ENCODE measurements around the gene SUCLG2.

SUCLG2 gene

DNA sequence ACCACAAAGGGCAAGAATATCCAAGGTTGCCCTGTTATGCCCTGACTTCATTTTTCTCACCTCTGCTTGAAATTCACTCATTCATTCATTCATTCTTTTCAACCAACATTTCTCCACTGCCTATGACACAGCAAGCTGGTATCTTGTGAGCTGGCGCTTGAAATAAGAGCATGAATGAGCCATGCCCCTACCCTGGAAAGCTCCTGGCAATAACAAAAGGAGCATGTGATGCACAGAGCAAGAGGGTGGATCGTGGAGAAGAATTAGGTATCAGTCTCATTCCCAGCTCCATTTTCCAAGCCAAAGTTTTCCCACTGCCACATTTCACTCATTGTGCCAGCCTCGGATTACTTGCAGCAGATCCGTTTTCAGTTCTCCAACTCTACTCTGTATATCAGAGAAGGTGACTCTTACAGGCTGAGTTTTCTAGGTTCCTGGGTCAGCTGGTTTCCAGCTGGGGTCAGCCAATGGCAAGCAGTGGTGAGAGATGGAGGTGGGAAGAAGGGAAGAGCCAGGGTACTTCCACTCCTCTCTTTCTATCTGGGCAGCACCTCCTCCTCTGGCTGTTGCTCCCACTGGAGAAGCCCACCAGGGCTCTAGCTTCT lies 144.8 kb downstream of the SUCLG2 start:
- DNase-seq (ENCODE audit: insufficient read length, low spot score) (no peak), FAIRE-seq (no peak)
- TF ChIP-seq POLR2A (IDR thresholded peaks at IDR 0.05; ENCODE audit: low read depth, low read length) (no peak), PAX5 (IDR thresholded peaks at IDR 0.05; ENCODE audit: insufficient read depth, low read length, severe bottlenecking) (no peak), TAF1 (IDR thresholded peaks at IDR 0.05; ENCODE audit: low read depth, low read length) (no peak), SPI1 (IDR thresholded peaks at IDR 0.05; ENCODE audit: low read depth, low read length) (no peak), POU2F2 (IDR thresholded peaks at IDR 0.05; ENCODE audit: low read depth, low read length) (no peak)

DNA sequence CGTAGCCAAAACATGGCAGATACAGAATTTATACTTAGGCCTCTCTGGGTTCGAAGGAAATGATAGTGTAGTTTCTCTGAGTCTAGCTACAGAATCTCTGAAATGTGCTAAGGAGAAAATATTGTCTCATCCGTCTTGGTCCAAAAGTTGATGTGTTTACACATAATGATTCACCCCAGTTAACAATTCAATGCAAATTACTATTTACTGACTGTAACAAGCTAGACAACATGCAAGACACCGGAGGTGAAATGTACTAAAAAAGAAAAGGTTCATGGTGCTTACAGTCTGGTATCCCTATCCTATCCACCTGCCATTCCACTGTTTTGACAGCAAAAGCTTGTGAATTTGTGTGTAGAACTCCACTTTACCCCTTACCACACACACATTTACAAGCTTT lies 146.8 kb downstream of the SUCLG2 start:
- TF ChIP-seq POU2F2 (IDR thresholded peaks at IDR 0.05; ENCODE audit: low read depth, low read length) (no peak), TAF1 (IDR thresholded peaks at IDR 0.05; ENCODE audit: low read depth, low read length) (no peak), SPI1 (IDR thresholded peaks at IDR 0.05; ENCODE audit: low read depth, low read length) (no peak), POLR2AphosphoS5 (IDR thresholded peaks at IDR 0.05; ENCODE audit: low read depth, low read length) (no peak), PAX5 (IDR thresholded peaks at IDR 0.05; ENCODE audit: insufficient read depth, low read length, severe bottlenecking) (no peak), POLR2A (IDR thresholded peaks at IDR 0.05; ENCODE audit: low read depth, low read length) (no peak)
- DNase-seq (ENCODE audit: insufficient read length, low spot score): no peak
- no peak for FAIRE-seq

DNA sequence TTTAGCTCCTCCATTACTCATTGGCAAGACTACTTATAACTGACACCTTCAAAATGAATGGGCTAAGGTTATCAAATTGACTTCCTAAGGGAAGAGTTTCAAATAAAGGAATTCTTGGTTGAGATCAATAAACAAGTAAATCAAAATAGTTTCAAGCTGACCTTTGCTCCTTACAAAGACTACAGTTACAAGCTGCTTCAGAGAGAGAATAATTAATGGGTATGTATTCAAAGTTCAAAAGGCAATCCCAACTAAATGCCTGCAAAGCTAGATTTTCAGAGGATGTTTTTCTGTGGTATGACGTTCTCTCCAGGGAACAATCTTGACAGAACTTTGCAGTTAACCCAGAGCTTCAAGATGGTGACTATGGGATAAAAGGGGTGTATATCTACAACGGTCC lies 153.7 kb downstream of the SUCLG2 start:
- DNase-seq (ENCODE audit: insufficient read length, low spot score): no peak
- no peak for TF ChIP-seq TAF1 (IDR thresholded peaks at IDR 0.05; ENCODE audit: low read depth, low read length)
- no peak for TF ChIP-seq PAX5 (IDR thresholded peaks at IDR 0.05; ENCODE audit: insufficient read depth, low read length, severe bottlenecking)
- TF ChIP-seq POU2F2 (IDR thresholded peaks at IDR 0.05; ENCODE audit: low read depth, low read length): no peak
- TF ChIP-seq POLR2A (IDR thresholded peaks at IDR 0.05; ENCODE audit: low read depth, low read length): no peak
- no peak for TF ChIP-seq POLR2AphosphoS5 (IDR thresholded peaks at IDR 0.05; ENCODE audit: low read depth, low read length)
- no peak for TF ChIP-seq SPI1 (IDR thresholded peaks at IDR 0.05; ENCODE audit: low read depth, low read length)
- FAIRE-seq: no peak

DNA sequence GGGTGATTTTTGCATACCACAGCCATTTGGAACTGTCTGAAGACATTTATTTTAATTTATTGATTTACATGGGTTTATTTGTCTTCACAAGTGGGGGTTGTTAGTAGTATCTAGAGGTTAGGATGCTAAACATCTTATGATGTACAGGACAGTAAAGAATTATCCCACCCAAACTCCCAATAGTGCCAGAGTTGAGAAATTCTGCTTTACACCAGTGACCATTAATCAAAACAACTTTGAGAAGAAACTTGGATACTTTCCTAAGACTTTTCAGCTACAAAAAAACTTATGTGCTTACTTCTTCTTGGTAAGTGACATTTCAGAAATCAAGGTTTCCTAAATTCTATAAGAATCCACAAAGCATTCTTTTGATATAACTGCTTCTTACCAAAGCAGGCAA lies 156.7 kb downstream of the SUCLG2 start:
- FAIRE-seq: no peak
- no peak for DNase-seq (ENCODE audit: insufficient read length, low spot score)
- TF ChIP-seq SPI1 (IDR thresholded peaks at IDR 0.05; ENCODE audit: low read depth, low read length): no peak
- TF ChIP-seq PAX5 (IDR thresholded peaks at IDR 0.05; ENCODE audit: insufficient read depth, low read length, severe bottlenecking): no peak
- TF ChIP-seq TAF1 (IDR thresholded peaks at IDR 0.05; ENCODE audit: low read depth, low read length): no peak
- TF ChIP-seq POLR2AphosphoS5 (IDR thresholded peaks at IDR 0.05; ENCODE audit: low read depth, low read length): no peak
- no peak for TF ChIP-seq POLR2A (IDR thresholded peaks at IDR 0.05; ENCODE audit: low read depth, low read length)
- no peak for TF ChIP-seq POU2F2 (IDR thresholded peaks at IDR 0.05; ENCODE audit: low read depth, low read length)

DNA sequence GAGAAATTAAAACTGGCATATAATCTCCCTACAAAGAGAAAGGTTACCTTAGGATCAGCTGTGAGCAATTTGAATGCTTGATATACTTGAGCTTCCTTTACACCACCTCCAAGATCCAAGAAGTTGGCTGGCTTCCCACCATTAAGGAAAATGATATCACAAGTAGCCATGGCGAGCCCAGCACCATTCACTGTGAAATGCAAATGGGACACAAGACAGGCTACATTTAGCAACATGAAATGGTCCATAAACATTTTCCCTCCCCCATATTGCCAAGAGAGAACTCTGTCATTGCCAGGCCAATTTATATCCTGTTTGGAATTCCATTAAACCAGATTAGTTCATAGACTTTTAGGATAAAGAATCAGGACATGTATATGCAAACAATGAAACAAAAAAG lies 158.7 kb downstream of the SUCLG2 start:
- TF ChIP-seq TAF1 (IDR thresholded peaks at IDR 0.05; ENCODE audit: low read depth, low read length) (no peak), SPI1 (IDR thresholded peaks at IDR 0.05; ENCODE audit: low read depth, low read length) (no peak)
- no peak for DNase-seq (ENCODE audit: insufficient read length, low spot score)
- FAIRE-seq: no peak

DNA sequence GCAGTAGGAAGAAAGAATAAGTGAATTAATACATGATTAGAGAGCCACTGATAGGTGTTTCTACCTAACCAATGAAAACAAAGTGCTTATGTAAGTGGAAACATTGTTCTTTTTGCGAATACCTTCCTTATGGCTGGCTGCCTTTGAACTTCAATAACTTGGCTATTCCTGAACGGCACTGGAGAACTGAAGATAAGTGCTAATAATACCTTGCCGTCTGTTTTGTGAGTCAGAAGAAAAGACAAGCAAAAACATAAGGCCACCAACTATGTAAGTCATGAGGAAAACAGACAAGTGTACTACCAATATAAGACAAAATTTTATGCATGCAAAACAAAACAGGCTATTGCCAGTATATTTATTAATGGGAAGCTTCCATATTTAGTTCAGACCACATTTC lies 160.6 kb downstream of the SUCLG2 start:
- no peak for FAIRE-seq
- no peak for DNase-seq (ENCODE audit: insufficient read length, low spot score)
- TF ChIP-seq POU2F2 (IDR thresholded peaks at IDR 0.05; ENCODE audit: low read depth, low read length) (no peak), SPI1 (IDR thresholded peaks at IDR 0.05; ENCODE audit: low read depth, low read length) (no peak), POLR2A (IDR thresholded peaks at IDR 0.05; ENCODE audit: low read depth, low read length) (no peak), TAF1 (IDR thresholded peaks at IDR 0.05; ENCODE audit: low read depth, low read length) (no peak), POLR2AphosphoS5 (IDR thresholded peaks at IDR 0.05; ENCODE audit: low read depth, low read length) (no peak), PAX5 (IDR thresholded peaks at IDR 0.05; ENCODE audit: insufficient read depth, low read length, severe bottlenecking) (no peak)

DNA sequence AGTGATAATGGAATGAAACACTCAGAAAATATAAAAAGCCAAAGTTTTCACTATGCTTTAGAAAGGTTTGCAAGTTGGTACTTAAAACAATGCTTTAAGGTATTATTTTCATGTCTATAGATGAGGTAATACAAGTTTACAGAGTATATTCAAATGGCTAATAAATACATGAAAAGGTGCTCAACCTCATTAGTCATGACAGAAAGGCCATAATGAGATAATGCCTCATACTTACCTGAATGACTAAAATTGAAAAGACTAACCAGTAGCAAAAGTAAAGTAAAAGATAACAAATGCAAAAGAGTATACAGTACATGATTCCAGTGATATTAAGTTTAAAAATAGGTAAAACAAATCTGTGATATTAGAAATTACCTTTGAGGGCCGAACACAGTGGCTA lies 163.8 kb downstream of the SUCLG2 start:
- TF ChIP-seq POLR2A (IDR thresholded peaks at IDR 0.05; ENCODE audit: low read depth, low read length) (no peak), PAX5 (IDR thresholded peaks at IDR 0.05; ENCODE audit: insufficient read depth, low read length, severe bottlenecking) (no peak), SPI1 (IDR thresholded peaks at IDR 0.05; ENCODE audit: low read depth, low read length) (no peak), POU2F2 (IDR thresholded peaks at IDR 0.05; ENCODE audit: low read depth, low read length) (no peak), TAF1 (IDR thresholded peaks at IDR 0.05; ENCODE audit: low read depth, low read length) (no peak), POLR2AphosphoS5 (IDR thresholded peaks at IDR 0.05; ENCODE audit: low read depth, low read length) (no peak)
- FAIRE-seq (no peak), DNase-seq (ENCODE audit: insufficient read length, low spot score) (no peak)

DNA sequence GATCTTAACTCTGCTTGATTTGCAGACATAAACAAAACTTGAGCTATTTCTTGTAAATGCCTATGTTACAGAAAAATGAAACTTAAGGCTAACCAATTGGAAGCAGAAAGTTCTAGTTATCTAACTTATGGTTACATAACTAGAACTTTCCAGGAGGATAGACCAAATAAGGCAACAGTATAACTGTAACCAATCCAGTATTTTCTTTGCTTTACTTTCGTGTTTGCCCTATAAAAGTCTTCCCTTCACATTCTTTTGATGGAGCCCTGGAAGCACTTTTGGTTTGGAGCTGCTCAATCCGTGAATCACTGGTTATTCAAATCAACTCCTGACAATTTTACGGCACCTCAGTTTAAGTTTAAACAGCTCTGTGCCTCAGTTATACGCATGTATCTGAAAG lies 164.6 kb downstream of the SUCLG2 start:
- DNase-seq (ENCODE audit: insufficient read length, low spot score): no peak
- TF ChIP-seq PAX5 (IDR thresholded peaks at IDR 0.05; ENCODE audit: insufficient read depth, low read length, severe bottlenecking) (no peak), POU2F2 (IDR thresholded peaks at IDR 0.05; ENCODE audit: low read depth, low read length) (no peak), POLR2A (IDR thresholded peaks at IDR 0.05; ENCODE audit: low read depth, low read length) (no peak), POLR2AphosphoS5 (IDR thresholded peaks at IDR 0.05; ENCODE audit: low read depth, low read length) (no peak), TAF1 (IDR thresholded peaks at IDR 0.05; ENCODE audit: low read depth, low read length) (no peak), SPI1 (IDR thresholded peaks at IDR 0.05; ENCODE audit: low read depth, low read length) (no peak)
- FAIRE-seq: no peak

DNA sequence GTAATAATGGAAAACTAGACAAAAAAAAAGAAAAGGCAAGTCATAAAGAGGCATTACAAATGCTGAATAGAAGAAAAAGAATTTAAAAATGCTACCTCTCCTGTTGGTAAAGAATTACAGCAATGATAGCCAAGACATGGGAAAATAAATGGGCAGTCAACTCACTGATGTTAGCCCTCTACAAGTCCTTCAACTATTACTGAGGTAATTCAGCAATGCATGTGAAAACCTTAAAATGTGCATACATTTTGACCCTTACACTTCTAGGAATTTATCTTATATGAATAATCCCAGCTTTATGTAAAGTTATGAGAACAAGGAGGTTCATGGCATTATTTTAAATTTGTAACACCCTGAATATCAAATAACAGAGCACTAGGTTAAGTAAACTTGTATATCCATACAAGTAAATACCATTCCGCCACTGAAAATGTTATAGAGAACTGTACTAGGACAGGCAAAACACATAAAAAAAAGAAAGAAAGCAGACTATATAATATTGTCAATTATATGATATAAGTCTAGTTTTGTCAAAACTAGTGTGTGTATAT lies 166.8 kb downstream of the SUCLG2 start:
- no peak for TF ChIP-seq SPI1 (IDR thresholded peaks at IDR 0.05; ENCODE audit: low read depth, low read length)
- TF ChIP-seq TAF1 (IDR thresholded peaks at IDR 0.05; ENCODE audit: low read depth, low read length): no peak
- no peak for TF ChIP-seq POLR2AphosphoS5 (IDR thresholded peaks at IDR 0.05; ENCODE audit: low read depth, low read length)
- TF ChIP-seq POU2F2 (IDR thresholded peaks at IDR 0.05; ENCODE audit: low read depth, low read length): no peak
- no peak for TF ChIP-seq PAX5 (IDR thresholded peaks at IDR 0.05; ENCODE audit: insufficient read depth, low read length, severe bottlenecking)
- TF ChIP-seq POLR2A (IDR thresholded peaks at IDR 0.05; ENCODE audit: low read depth, low read length): no peak

DNA sequence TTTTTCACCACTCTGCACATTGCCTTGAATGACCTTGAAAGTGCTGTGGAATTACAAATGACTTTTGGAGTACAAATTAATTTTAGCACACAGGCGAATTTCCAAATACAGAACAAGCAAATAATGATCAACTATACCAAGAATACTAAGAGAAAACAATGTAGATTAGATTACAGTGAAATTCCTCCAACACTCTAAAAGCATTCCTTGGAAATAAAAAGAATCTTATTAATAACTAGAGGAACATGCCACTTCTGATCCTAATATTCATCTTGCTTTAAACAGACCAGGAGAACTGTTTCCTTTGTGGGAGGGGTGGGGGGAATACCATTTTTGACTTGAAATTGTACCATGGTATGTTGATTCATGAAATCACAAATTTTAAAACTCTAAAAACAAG lies 167.5 kb downstream of the SUCLG2 start:
- no peak for FAIRE-seq
- no peak for DNase-seq (ENCODE audit: insufficient read length, low spot score)
- TF ChIP-seq SPI1 (IDR thresholded peaks at IDR 0.05; ENCODE audit: low read depth, low read length): no peak

More for the DNA sequence above, 166.8 kb downstream of the SUCLG2 start:
- FAIRE-seq (no peak), DNase-seq (ENCODE audit: insufficient read length, low spot score) (no peak)

Data from GM12891 (cell line).